Panc1 (cell line): ENCODE data around the gene GAPT. TPM values are rescaled to one million over a fixed set of nuclear protein-coding genes. Genes with fewer than 3 reads are reported as not detected.

ENCODE experiments used
- ATAC-seq: fragments of 200-7000 bp; cut with Tn5 transposase; 2 replicates; pipeline ENCODE4 v1.9.1; 2020; ENCODE audit warnings: mild to moderate bottlenecking, moderate library complexity
- BruUV-seq: library from RNA; stranded (reverse); fragments of 400-500 nt; replicated peaks from 2 replicates; lab custom pipeline; 2021; lab: Mats Ljungman, UMichigan
- CTCF ChIA-PET: fragments of 300-600 bp; sonication (Branson Sonifier 250); formaldehyde crosslinking; loops from one replicate; lab custom pipeline; 2022; ENCODE audit warnings: antibody characterized with exemption; lab: Charles Lee
- POLR2A ChIA-PET: fragments of 300-600 bp; sonication (Branson Sonifier 250); formaldehyde crosslinking; loops from one replicate; lab custom pipeline; 2022; ENCODE audit warnings: antibody characterized with exemption; lab: Charles Lee
- DNase-seq: peaks from one replicate; pipeline ENCODE4 v3.0.0-alpha.2; 2010; ENCODE audit warnings: low read depth, low spot score
- H3K27ac ChIP-seq: 2 replicates; pipeline ENCODE4 v1.5.1; 2011; ENCODE audit warnings: mild to moderate bottlenecking, low read length, inconsistent platforms
- H3K27me3 ChIP-seq: fragments of 200-500 bp; sonication (Bioruptor generic); 2 replicates; pipeline ENCODE4 v1.6.0; 2014; ENCODE audit warnings: low read length, inconsistent platforms; ENCODE audit not compliant: control insufficient read depth, insufficient read depth
- H3K36me3 ChIP-seq: fragments of 200-500 bp; sonication (Bioruptor generic); 2 replicates; pipeline ENCODE4 v1.5.1; 2014; ENCODE audit warnings: inconsistent platforms, mild to moderate bottlenecking, low read length, moderate library complexity; ENCODE audit not compliant: control insufficient read depth, insufficient read depth
- H3K4me1 ChIP-seq: 2 replicates; pipeline ENCODE4 v1.5.1; 2011; ENCODE audit warnings: inconsistent platforms, mild to moderate bottlenecking, low read length, moderate library complexity; ENCODE audit not compliant: control insufficient read depth, insufficient read depth
- H3K4me3 ChIP-seq, 2 experiments: 2 replicates each; pipeline ENCODE4 v1.5.1; 2011 to 2012; ENCODE audit warnings: low read depth in 2 of 2, low read length in 2 of 2, mild to moderate bottlenecking in 2 of 2, inconsistent platforms in 1 of 2, moderate library complexity in 1 of 2
- H3K9me3 ChIP-seq: fragments of 200-500 bp; sonication (Bioruptor generic); 2 replicates; pipeline ENCODE4 v1.5.1; 2014; ENCODE audit warnings: low read depth, mild to moderate bottlenecking, inconsistent platforms, low read length, moderate library complexity; ENCODE audit not compliant: control insufficient read depth, insufficient read depth
- POLR2AphosphoS5 ChIP-seq: IDR thresholded peaks from 2 replicates; pipeline ENCODE4 v1.6.1; 2012; ENCODE audit warnings: mild to moderate bottlenecking, low read depth, low read length, moderate library complexity
- REST ChIP-seq, 2 experiments: IDR thresholded peaks; 2 replicates each; pipeline ENCODE4 v1.6.1; 2011 to 2012; ENCODE audit warnings: low read depth in 2 of 2, control low read depth in 1 of 2, low read length in 1 of 2, mild to moderate bottlenecking in 1 of 2, moderate library complexity in 1 of 2; ENCODE audit not compliant: insufficient read depth in 1 of 2
- SIN3A ChIP-seq: IDR thresholded peaks from 2 replicates; pipeline ENCODE4 v1.6.1; 2012; ENCODE audit warnings: low read depth, mild to moderate bottlenecking, low read length, moderate library complexity, borderline replicate concordance; ENCODE audit not compliant: insufficient read depth
- TCF7L2 ChIP-seq: IDR thresholded peaks from 2 replicates; pipeline ENCODE4 v1.6.1; 2011; ENCODE audit warnings: mild to moderate bottlenecking, low read depth, low read length, inconsistent platforms
- in situ Hi-C: cut with HindIII; loops from 2 replicates; pipeline ENCODE4 v1.10.0; 2016; ENCODE audit warnings: low sequenced_read_pairs, low pct_unique_long_range_greater_than_20kb
- intact Hi-C: fragments of 100-400 bp; cut with micrococcal nuclease; formaldehyde crosslinking; loops from one replicate; pipeline ENCODE4 v1.10.0; 2022; ENCODE audit not compliant: unreplicated experiment
- total RNA-seq: library from RNA; stranded (reverse); gene quantifications from one replicate; pipeline ENCODE4 v1.2.1, GENCODE V29; 2021; ENCODE audit not compliant: unreplicated experiment
- TF ChIP-seq, protein P1 (sequence below): fragments of 450-650 bp; IDR thresholded peaks from 2 replicates; pipeline ENCODE4 v1.5.1; 2017; ENCODE audit warnings: mild to moderate bottlenecking

GAPT gene
- total RNA-seq, 1 experiment from 2014 or later = not detected

DNA sequence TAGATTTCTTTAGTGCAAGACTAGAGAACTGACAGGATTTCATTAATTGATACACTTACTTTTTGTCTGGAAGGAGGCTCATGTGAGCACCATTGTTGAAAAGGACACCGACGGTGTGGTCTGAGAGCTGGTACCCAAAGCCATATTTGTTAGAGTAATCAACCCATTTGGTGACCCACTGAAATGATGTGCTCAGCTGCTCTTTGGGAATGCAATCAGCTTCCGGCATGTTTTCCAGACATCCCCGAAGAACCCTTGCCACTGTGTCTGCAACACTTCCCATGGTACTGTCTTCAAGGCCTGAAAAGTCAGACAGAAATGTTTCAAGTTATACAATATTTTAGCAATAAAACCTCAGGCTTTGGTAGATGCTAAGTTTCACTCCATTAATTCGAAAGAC lies 35.8 kb upstream of the GAPT start:
- intact Hi-C loops = loop anchor here (5.0 to 10.0 kb wide), 4 partner anchors 131 to 761 kb away; no protein-coding TSS in a partner anchor
- H3K9me3 ChIP-seq = no peaks in the 10 kb centered on the region
- peaks cover 47% of the 10 kb centered on the region for H3K4me1 ChIP-seq
- in situ Hi-C loops = loop anchor here (25.0 kb wide), 1 partner anchor 968 kb away; the partner anchor contains the start of gene ACTBL2
- peaks cover 61% of the 10 kb centered on the region for H3K36me3 ChIP-seq
- ChIA-PET POLR2A (no interaction called here), CTCF (interaction anchor here (0.9 kb wide), 1 partner anchor 567 kb away, joined by 3 read pairs; no protein-coding TSS in a partner anchor)
- DNase-seq = no peak
- BruUV-seq = no TSS peak
- peak overlapping the region; percentile 87 to 91 for H3K4me3 ChIP-seq
- H3K27ac ChIP-seq = peak overlapping the region; percentile 97
- H3K27me3 ChIP-seq = no peaks in the 10 kb centered on the region
- no peak for ATAC-seq
- TF ChIP-seq TCF7L2 (no peak), POLR2AphosphoS5 (no peak; the same call in 1 of the 2 replicates), SIN3A (no peak), REST (IDR thresholded peaks at IDR 0.05; ENCODE audit: insufficient read depth in 1 of 2, low read depth in 2 of 2, low read length in 1 of 2) (no peak)
- TF ChIP-seq, protein P1, sequence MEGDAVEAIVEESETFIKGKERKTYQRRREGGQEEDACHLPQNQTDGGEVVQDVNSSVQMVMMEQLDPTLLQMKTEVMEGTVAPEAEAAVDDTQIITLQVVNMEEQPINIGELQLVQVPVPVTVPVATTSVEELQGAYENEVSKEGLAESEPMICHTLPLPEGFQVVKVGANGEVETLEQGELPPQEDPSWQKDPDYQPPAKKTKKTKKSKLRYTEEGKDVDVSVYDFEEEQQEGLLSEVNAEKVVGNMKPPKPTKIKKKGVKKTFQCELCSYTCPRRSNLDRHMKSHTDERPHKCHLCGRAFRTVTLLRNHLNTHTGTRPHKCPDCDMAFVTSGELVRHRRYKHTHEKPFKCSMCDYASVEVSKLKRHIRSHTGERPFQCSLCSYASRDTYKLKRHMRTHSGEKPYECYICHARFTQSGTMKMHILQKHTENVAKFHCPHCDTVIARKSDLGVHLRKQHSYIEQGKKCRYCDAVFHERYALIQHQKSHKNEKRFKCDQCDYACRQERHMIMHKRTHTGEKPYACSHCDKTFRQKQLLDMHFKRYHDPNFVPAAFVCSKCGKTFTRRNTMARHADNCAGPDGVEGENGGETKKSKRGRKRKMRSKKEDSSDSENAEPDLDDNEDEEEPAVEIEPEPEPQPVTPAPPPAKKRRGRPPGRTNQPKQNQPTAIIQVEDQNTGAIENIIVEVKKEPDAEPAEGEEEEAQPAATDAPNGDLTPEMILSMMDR = no peak

GRCh38 chr5:58456026-58456425 lies 35.2 kb upstream of the GAPT start:
- TF ChIP-seq POLR2AphosphoS5 = peak; percentile 38; the same call in 1 of the 2 replicates
- TF ChIP-seq, protein P1 = no peak
- no peak for TF ChIP-seq TCF7L2
- TF ChIP-seq REST (IDR thresholded peaks at IDR 0.05; ENCODE audit: insufficient read depth in 1 of 2, low read depth in 2 of 2, low read length in 1 of 2) = no peak
- no peak for TF ChIP-seq SIN3A
- intact Hi-C loops = loop anchor here (5.0 to 10.0 kb wide), 4 partner anchors 131 to 761 kb away; no protein-coding TSS in a partner anchor
- ChIA-PET POLR2A (no interaction called here), CTCF (interaction anchor here (0.9 kb wide), 1 partner anchor 567 kb away, joined by 3 read pairs; no protein-coding TSS in a partner anchor)
- in situ Hi-C loops = loop anchor here (25.0 kb wide), 1 partner anchor 969 kb away; the partner anchor contains the start of gene ACTBL2
- Histone ChIP-seq H3K27me3 (no peaks in the 10 kb centered on the region), H3K4me3 (peak overlapping the region; percentile 87 to 91), H3K9me3 (no peaks in the 10 kb centered on the region), H3K27ac (peak overlapping the region; percentile 97), H3K36me3 (peaks cover 61% of the 10 kb centered on the region), H3K4me1 (peaks cover 48% of the 10 kb centered on the region)
- ATAC-seq (no peak), DNase-seq (no peak)
- BruUV-seq = no TSS peak
